ENCODE measurements around the gene USH1C.

Gene USH1C

GRCh38 chr11:17571431-17572358 is 27.5 kb upstream of the USH1C start:
- DNase-seq (ENCODE audit: low read depth in 2 of 3, low spot score in 1 of 3) = no peak

DNA sequence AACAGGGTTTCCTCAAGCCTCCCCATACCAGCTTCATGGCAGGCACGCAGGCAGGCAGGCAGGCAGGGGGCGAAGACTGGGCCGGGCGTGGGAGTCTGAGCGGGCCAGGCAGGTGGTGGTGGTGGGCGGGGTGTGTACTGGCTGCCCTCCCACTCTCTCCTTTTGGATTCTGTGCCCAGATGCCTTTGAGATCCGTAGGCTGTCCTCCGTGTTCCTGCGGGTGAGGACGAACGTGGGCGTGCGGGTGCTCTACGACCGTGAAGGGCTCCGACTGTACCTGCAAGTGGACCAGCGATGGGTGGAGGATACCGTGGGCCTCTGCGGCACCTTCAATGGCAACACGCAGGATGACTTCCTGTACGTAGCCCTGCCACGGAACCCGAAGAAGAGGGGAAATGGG is 25.8 kb upstream of the USH1C start:
- DNase-seq (ENCODE audit: low read depth in 2 of 3, low spot score in 1 of 3) = no peak

DNA sequence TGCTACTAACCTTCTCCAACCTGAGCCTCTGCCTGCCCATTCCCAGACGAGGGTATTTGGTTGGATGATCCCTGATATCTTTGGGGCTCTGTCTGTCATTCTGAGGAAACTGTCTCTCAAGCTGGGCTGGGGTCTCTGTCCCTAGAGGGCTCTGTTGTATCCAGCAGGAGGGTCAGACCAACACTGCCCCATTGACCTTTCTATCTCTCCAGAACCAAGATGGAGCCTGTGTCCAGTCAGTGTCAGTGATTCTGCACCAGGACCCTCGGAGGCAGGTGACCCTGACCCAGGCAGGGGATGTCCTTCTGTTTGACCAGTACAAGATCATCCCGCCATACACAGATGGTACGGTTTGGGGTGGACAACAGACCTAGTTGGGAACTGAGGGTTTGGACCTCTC is 24.7 kb upstream of the USH1C start:
- no peak for DNase-seq (ENCODE audit: low read depth in 2 of 3, low spot score in 1 of 3)

DNA sequence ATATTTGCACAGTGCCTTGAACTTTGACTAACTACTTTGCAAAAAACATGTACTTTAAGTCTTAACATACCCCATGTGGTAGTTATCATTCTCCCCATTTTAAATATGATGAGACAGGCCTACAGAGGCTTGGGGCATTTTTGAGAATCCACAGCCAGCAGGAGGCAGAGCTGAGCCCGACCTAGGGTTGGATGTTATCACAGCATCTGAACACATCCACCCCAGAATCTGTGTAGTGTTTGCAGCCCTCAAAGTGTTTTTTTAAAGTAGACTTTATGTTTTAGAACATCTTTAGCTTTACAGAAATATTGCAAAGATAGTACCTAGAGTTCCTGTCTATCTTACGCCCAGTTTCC is 20.4 kb upstream of the USH1C start:
- no peak for DNase-seq (ENCODE audit: low read depth in 2 of 3, low spot score in 1 of 3)

DNA sequence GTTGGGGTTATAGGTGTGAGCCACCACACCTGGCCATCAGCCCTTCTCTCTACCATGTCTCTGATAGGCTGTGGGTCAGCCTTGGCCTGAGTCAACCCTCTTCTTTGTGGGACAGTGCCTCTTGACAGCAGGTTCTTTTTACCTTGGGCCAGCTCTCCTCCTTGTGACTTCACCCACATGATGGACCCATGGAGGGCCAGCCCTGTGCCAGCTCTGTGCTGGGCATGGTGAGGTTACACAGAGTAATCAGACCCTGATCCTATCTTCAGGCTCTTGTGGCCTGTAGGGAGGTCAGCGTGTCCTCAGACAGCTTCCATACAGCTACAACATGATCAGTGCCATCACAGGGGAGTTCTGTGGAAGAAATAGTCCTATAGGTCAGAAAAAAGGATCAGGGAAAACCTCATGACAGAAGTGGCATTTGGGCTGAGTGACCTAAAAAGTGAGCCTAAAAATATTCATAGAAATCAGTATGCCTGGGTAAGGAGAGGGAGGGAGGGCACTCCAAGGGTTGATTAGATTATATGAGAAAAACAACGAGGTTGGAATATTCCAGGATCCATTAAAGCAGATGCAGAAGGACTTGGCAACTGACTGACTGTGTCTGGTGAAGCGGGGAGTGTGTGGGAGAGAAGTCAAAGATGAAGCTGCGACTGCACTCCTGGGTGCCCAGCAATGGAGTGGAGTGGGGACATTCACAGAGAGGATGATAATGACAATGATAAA is 19.9 kb upstream of the USH1C start:
- DNase-seq (ENCODE audit: low read depth in 2 of 3, low spot score in 1 of 3) = no peak

- no peak for DNase-seq (ENCODE audit: low read depth in 2 of 3, low spot score in 1 of 3)
These were observed 19.0 kb upstream of the USH1C start for GRCh38 chr11:17563231-17563646.

GRCh38 chr11:17561526-17561925 is 17.3 kb upstream of the USH1C start:
- no peak for DNase-seq (ENCODE audit: low read depth in 2 of 3, low spot score in 1 of 3)

DNA sequence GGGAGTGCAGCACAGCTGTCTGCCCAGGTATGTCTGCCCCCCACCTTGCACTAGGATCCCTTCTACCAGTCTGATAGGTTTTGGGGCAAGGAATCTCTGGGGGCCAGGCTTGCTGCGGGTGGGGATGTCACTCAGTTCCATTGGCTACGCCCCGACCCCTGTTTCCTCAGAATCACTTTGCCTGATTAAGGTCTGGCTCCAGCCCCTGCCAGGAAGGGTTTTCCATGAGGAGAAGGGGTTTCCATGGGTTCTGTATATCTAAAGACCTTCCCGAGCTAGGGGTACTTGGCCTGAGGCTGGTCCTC is 16.8 kb upstream of the USH1C start:
- no peak for DNase-seq (ENCODE audit: low read depth in 2 of 3, low spot score in 1 of 3)

DNA sequence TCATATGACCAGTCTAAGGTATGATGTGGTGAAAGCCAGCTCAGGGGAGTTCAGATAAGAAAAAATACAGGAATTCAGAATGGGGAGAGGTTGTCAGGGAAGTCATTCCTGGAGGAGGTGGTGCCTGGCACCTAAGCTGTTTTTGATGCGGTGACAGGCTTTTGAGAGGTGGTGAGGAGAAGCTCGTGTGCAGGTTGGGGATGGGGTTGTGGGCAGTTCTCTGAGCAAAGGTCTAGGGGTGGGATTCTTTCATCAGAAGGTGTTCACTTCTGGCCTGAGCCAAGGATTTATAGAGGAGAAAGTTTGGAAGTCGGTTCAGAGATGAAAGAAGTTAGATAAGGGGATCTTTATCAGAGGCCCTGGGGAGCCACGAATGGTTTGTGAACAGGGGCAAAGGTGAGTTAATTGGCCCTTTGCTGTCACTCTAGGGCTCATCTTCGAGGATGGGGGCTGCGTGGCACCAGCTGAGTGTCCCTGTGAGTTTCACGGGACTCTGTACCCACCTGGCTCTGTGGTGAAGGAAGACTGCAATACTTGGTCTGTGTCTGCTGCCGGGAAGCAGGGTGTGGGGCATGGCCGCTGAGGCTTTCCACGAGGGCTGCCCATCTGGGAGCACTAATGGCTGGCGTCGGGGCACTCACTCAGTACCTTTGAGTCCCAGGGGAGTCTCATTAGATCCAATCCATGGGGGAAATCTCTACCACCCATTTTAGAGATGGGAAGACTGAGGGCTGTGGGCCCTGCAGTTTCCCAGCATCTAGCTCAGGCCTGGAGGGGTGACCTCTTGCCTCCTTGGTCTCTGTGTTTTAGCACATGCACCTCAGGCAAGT is 16.3 kb upstream of the USH1C start:
- DNase-seq (ENCODE audit: low read depth in 2 of 3, low spot score in 1 of 3) = no peak

DNA sequence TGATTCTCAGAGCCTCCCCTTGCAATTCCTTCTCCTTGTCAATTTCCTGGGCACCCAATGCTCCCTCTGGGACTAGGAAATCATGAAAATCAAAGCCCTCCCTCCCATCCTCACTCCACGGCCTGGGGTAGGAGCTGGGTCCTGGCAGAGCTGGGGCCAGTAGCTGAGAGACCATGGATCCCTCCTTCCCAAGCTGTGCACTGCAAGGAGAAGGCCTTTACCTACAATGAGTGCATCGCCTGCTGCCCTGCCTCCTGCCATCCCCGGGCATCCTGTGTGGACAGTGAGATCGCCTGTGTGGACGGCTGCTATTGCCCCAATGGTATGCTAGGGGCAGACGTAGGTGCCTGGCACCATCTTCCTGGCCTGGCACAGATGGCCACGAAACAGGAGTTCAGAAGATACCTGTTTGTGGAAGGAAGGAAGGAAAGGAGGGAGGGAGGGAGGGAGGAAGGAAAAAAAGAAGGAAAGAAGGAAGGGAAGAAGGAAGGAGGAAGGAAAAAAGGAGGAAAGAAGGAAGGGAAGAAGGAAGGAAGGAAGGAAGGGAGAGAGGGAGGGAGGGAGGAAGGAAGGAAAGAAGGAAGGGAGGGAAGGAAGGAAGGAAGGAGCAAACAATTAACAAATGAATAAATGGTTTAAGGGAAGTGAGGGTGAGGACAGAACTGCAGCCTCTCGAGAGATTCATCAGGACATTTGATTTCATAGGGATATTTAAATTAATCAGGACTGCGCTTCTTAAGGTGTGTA is 15.3 kb upstream of the USH1C start:
- no peak for DNase-seq (ENCODE audit: low read depth in 2 of 3, low spot score in 1 of 3)

- no peak for DNase-seq (ENCODE audit: low read depth in 2 of 3, low spot score in 1 of 3)
These were observed 14.7 kb upstream of the USH1C start for GRCh38 chr11:17558916-17559315.

- DNase-seq (ENCODE audit: low read depth in 2 of 3, low spot score in 1 of 3) = no peak
These were observed 14.0 kb upstream of the USH1C start for GRCh38 chr11:17558025-17558780.

- no peak for DNase-seq (ENCODE audit: low read depth in 2 of 3, low spot score in 1 of 3)
These were observed 12.8 kb upstream of the USH1C start for GRCh38 chr11:17556999-17557398.

- no peak for DNase-seq (ENCODE audit: low read depth in 2 of 3, low spot score in 1 of 3)
These were observed 10.3 kb upstream of the USH1C start for GRCh38 chr11:17554487-17554886.

DNA sequence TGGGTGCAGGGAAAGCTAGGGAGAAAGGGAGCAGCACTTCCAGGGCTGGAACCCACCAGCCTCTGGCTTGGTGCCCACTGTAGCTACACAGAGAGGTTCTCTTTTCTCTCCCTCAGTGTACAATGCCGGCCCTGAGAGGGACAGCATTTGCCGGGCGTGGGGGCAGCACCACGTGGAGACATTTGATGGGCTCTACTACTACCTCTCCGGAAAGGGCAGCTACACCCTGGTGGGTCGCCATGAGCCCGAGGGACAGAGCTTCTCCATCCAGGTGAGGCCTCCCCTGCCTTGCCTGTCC is 9.0 kb upstream of the USH1C start:
- DNase-seq (ENCODE audit: low read depth in 2 of 3, low spot score in 1 of 3) = no peak

- no peak for DNase-seq (ENCODE audit: low read depth in 2 of 3, low spot score in 1 of 3)
These were observed 8.4 kb upstream of the USH1C start for GRCh38 chr11:17552392-17553248.

DNA sequence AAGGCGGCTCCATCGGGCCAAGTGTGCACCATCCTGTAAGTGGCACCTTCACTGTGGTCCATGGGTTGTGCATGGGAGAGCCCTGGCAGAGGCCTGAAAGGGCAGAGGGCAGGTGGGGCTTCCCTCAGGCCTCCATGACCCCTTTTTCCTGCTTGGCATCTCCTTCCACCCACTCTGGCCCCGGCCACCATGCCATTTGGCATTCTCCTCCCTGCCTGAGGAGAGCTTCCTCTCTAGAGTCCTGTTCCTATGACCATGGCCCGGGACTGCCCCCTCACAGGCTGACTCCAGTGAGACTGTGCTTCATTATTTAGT is 7.8 kb upstream of the USH1C start:
- no peak for DNase-seq (ENCODE audit: low read depth in 2 of 3, low spot score in 1 of 3)

GRCh38 chr11:17551347-17552040 is 7.3 kb upstream of the USH1C start:
- no peak for DNase-seq (ENCODE audit: low read depth in 2 of 3, low spot score in 1 of 3)

Measured in stimulated activated CD4-positive, alpha-beta T cell treated with anti-CD3 and anti-CD28 coated beads, Interleukin-12 subunit alpha, Interleukin-12 subunit beta, amount 100 ng/mL, for 48 hours (primary cell).